Measurements from ENCODE around the gene MSL1.

DNA sequence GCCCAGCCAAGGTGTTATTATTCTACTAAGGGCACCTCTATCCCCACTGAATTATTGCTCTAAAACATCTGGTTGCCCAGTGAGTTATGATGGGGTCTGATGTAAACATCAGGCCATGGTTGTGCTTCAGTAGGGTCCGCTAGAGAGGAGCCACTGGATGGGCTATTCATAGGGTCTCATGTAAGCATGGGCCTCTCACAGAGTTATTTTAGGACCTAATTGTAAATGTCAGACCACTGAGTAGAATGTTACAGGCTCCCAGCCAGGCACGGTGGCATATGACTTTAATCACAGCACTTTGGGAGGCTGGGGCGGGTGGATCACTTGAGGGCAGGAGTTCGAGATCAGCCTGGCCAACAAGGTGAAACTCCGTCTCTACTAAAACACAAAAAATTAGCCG is 60.8 kb downstream of the MSL1 start:
- TF ChIP-seq, protein P1, sequence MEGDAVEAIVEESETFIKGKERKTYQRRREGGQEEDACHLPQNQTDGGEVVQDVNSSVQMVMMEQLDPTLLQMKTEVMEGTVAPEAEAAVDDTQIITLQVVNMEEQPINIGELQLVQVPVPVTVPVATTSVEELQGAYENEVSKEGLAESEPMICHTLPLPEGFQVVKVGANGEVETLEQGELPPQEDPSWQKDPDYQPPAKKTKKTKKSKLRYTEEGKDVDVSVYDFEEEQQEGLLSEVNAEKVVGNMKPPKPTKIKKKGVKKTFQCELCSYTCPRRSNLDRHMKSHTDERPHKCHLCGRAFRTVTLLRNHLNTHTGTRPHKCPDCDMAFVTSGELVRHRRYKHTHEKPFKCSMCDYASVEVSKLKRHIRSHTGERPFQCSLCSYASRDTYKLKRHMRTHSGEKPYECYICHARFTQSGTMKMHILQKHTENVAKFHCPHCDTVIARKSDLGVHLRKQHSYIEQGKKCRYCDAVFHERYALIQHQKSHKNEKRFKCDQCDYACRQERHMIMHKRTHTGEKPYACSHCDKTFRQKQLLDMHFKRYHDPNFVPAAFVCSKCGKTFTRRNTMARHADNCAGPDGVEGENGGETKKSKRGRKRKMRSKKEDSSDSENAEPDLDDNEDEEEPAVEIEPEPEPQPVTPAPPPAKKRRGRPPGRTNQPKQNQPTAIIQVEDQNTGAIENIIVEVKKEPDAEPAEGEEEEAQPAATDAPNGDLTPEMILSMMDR (IDR thresholded peaks at IDR 0.05): no peak
- no peak for TF ChIP-seq POLR2A (IDR thresholded peaks at IDR 0.05)
